ENCODE results near the gene CCDC192.
A peak's percentile ranks its signal among the peaks of the same experiment; 100 is the strongest.

GRCh38 chr5:127909066-127909465 lies 205.9 kb downstream of the CCDC192 start:
- TF ChIP-seq CTCF (conservative IDR thresholded peaks at IDR 0.05 in 1 of 2, IDR thresholded peaks at IDR 0.05 in 1 of 2; ENCODE audit: extremely low read depth in 1 of 2, insufficient read depth in 1 of 2, low read depth in 1 of 2, low read length in 2 of 2): peak; percentile 78 to 86
- no peak for TF ChIP-seq EZH2 (IDR thresholded peaks at IDR 0.05; ENCODE audit: borderline replicate concordance, low read length)

Data from mammary epithelial cell (primary cell).